22Rv1 (cell line): ENCODE data around the gene MAP2K4.

ENCODE experiments used
- CTCF ChIP-seq: fragments of 450-650 bp; IDR thresholded peaks from 2 replicates; pipeline ENCODE4 v1.5.1; 2017; ENCODE audit warnings: mild to moderate bottlenecking
- ZFX ChIP-seq: fragments of 450-650 bp; IDR thresholded peaks from 2 replicates; pipeline ENCODE4 v1.6.1; 2017; ENCODE audit warnings: antibody characterized with exemption, borderline replicate concordance

- TF ChIP-seq CTCF (no peak), ZFX (no peak)
Measured at GRCh38 chr17:11979795-11980194, 40.9 kb upstream of the MAP2K4 start.
